GM12873 (cell line): ENCODE results near the gene DDI1.

ENCODE experiments used
- TF ChIP-seq, protein P1 (sequence below): IDR thresholded peaks from 2 replicates; pipeline ENCODE4 v1.5.1; 2012; ENCODE audit warnings: low read depth, mild to moderate bottlenecking, moderate library complexity, low read length, control low read depth; ENCODE audit not compliant: insufficient read depth; ENCODE audit errors: missing control alignments

The DDI1 gene

DNA sequence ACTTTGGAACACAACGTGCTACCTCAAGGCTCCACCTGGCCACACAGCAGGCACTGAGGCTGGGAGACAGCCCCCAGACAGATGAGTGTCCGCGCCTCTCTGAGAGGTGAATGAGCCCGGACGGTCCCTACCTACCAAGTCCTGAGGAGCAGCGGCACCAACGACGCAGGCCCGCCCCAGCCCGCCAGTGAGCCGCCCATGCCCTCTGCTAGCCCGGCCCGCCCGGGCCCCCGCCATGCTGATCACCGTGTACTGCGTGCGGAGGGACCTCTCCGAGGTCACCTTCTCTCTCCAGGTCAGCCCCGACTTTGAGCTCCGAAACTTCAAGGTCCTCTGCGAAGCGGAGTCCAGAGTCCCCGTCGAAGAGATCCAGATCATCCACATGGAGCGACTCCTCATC lies at the start of gene DDI1:
DDI1 (plus strand) TSS at position 53 of the 400 bp plus-strand sequence; CDS start at position 236, 183 bp downstream.
- TF ChIP-seq, protein P1, sequence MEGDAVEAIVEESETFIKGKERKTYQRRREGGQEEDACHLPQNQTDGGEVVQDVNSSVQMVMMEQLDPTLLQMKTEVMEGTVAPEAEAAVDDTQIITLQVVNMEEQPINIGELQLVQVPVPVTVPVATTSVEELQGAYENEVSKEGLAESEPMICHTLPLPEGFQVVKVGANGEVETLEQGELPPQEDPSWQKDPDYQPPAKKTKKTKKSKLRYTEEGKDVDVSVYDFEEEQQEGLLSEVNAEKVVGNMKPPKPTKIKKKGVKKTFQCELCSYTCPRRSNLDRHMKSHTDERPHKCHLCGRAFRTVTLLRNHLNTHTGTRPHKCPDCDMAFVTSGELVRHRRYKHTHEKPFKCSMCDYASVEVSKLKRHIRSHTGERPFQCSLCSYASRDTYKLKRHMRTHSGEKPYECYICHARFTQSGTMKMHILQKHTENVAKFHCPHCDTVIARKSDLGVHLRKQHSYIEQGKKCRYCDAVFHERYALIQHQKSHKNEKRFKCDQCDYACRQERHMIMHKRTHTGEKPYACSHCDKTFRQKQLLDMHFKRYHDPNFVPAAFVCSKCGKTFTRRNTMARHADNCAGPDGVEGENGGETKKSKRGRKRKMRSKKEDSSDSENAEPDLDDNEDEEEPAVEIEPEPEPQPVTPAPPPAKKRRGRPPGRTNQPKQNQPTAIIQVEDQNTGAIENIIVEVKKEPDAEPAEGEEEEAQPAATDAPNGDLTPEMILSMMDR, result no peak

DNA sequence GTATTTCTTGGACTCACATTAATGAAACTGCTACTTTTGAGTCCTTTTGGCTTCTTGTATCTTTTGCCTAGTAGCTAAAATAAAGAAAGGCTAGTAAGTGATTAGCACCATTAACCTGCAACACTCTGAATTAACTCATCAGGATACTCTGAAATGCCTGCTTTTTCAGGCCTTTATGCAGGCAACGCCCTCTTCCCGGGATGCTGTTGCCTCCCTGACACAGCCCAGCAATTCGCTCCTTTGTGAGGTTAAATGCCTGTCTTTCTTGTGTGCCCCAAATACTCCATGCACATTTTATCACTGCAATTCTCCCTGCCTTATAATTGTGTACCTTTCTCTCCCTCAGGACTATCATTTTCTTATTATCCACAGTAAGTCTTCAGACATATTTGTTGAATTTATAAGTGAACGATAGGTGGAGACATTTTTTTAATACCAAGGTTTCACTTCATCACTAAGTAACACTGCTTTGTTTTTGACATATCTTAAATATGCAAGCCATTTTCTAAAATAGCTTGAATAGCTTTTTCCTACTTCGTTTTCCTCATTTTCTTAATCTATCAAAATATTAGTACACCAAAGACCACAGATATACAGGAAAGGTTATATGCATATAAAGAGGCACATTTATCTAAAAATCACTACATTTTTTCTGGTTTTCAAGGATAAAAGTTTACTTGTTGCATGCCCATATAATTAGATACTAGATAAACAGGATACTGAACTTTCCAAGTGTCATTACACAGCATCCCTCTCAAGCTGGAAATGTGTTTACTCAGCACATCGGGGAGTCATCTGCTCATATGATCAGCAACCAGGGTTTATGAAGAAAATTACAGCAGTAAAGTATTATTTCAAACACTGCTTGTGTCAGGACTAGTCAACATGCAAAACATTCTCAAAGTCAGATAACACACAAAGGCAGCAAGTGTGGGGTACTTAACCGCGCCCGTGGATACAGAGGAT lies 48.5 kb upstream of the DDI1 start:
- TF ChIP-seq, protein P1, result no peak

DNA sequence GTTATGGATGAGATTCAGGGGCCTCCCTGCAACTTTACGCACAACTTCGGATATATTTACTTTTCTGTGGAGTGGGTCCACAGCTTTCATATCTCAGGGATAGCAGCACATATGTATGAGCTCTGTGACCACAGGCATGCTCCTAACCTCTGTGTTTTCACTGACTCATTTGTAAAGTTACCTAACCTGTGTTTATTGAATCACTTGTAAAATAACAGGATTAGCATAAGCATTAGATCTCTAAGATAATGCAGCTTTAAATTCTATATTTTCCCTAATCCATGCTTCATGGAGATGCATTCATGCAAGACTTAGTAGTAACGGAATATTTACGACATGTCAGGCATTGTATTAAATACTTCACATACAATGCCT lies 47.9 kb upstream of the DDI1 start:
- TF ChIP-seq, protein P1, result no peak

DNA sequence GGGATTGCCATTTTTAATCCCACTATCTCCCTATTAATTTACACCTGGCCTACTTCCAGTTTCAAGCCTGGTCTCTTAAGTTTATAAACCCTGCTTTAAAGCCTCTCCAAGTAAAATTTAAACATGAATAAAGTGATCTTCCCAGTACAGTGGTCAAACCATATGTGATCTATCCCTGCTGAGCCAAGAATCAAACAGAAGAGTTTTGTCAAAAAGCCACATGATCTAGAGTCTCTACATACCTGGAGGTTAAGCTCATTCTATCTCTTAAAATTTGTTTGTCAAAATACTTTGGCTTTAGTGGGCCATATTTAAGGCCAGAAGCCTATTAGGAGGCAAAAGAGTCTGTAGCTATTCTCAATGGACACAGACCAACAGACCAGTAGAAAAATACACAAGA lies 42.9 kb upstream of the DDI1 start:
- TF ChIP-seq, protein P1, result no peak

DNA sequence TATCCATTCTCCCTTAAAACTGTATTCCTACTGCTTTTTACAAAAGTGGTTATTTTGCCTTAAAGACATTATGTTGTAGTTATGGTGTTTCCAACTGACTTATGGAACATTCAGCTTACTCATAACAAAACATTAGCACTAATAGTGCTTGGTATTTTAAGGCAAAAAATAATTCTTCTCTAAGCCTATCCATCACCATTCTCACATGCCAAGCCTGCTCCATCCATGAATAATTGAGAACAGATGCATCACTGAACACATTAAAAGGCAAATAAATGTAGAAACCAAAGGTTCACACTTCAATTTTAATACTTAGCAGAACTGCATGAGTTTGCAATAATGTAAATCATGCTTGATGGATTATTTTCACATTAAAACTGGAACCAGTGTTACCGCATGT lies 42.3 kb upstream of the DDI1 start:
- TF ChIP-seq, protein P1, result no peak

DNA sequence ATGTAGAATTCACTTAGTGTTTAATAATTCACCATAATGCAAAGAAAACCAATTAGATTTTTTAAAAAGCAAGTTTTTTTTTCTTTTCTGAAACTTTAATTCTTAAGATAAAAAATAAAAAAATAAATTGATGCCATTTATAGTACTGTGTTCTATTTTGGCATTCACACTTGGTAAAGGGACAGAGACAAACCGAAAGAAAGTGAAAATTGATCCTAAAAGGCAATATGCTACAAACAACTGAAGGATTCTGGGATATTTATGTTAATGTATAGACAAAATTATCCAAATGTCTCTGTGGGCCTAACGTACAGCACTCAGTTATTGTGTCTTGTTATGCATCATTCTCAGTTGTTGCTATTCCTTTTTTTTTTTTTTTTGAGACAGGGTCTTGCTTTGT lies 41.9 kb upstream of the DDI1 start:
- TF ChIP-seq, protein P1, result no peak

DNA sequence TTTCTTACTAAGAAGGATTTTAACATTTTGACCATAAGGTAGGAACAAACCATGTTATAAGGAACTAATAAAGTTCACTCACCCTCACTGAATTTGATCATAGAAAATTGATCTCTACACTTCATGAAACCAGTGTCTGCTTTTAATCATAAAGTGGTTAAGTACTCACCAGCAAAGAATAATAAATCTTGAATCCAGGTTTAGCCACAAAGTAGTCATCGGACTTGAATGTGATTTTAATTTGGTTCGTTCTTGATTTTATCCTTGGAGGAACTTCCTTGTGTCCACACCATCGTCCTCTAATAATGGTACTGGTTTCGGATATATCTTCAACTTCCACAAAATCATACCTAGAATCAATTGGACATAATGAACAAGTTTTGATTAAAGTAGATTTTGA lies 40.5 kb upstream of the DDI1 start:
- TF ChIP-seq, protein P1, result no peak
